K562 (cell line): ENCODE results near the gene CDC42EP5. TPM values are rescaled to one million over a fixed set of nuclear protein-coding genes. Genes with fewer than 3 reads are reported as not detected.
A peak's percentile ranks its signal among the peaks of the same experiment; 100 is the strongest.

Experiments used
- CREB3L1 ChIP-seq: fragments of 450-650 bp; IDR thresholded peaks from 2 replicates; pipeline ENCODE4 v1.6.1; 2014; ENCODE audit warnings: low read depth, mild to moderate bottlenecking, moderate library complexity, borderline replicate concordance
- CREM ChIP-seq: IDR thresholded peaks from 2 replicates; pipeline ENCODE4 v1.6.1; 2014; ENCODE audit warnings: antibody characterized with exemption, low read depth
- FOXK2 ChIP-seq, 2 experiments: fragments of 450-650 bp; IDR thresholded peaks in 1 of 2; conservative IDR thresholded peaks in 1 of 2; 2 replicates each; pipeline ENCODE4 v1.6.1; 2016; ENCODE audit warnings: low read depth in 2 of 2, mild to moderate bottlenecking in 1 of 2
- FOXM1 ChIP-seq, 2 experiments: fragments of 450-650 bp in 1 of 2; sonication (generic) in 1 of 2; formaldehyde crosslinking in 1 of 2; IDR thresholded peaks; 2 replicates each; pipeline versions ENCODE4 v1.6.1 to v1.9.0; 2017 to 2022; ENCODE audit warnings: low read depth in 2 of 2, mild to moderate bottlenecking in 2 of 2, missing genetic modification reagents in 1 of 2, moderate library complexity in 1 of 2
- HLTF ChIP-seq: fragments of 450-650 bp; IDR thresholded peaks from 2 replicates; pipeline ENCODE4 v1.6.1; 2016
- HNRNPK ChIP-seq: fragments of 200-400 bp; formaldehyde crosslinking; IDR thresholded peaks from one replicate; pipeline ENCODE4 v1.6.1; 2018; ENCODE audit warnings: mild to moderate bottlenecking, low read depth, low read length; ENCODE audit not compliant: poor library complexity, severe bottlenecking
- KLF13 ChIP-seq: fragments of 450-650 bp; IDR thresholded peaks from 2 replicates; pipeline ENCODE4 v1.6.1; 2016; ENCODE audit warnings: missing genetic modification characterization, low read depth, mild to moderate bottlenecking, missing compliant biosample characterization, moderate library complexity, borderline replicate concordance
- MAZ ChIP-seq, 2 experiments: fragments of 450-650 bp in 1 of 2; sonication (generic) in 1 of 2; formaldehyde crosslinking; IDR thresholded peaks in 1 of 2; conservative IDR thresholded peaks in 1 of 2; 2 replicates each; pipeline versions ENCODE4 v1.4.0 to v1.5.0; 2020; ENCODE audit warnings: mild to moderate bottlenecking in 1 of 2, missing genetic modification reagents in 1 of 2
- RB1 ChIP-seq: fragments of 450-650 bp; IDR thresholded peaks from 2 replicates; pipeline ENCODE4 v1.6.1; 2017; ENCODE audit warnings: low read depth, mild to moderate bottlenecking
- SREBF1 ChIP-seq: fragments of 150-350 bp; IDR thresholded peaks from 2 replicates; pipeline ENCODE4 v1.6.1; 2014; ENCODE audit warnings: antibody characterized with exemption, low read depth, low read length, borderline replicate concordance
- TCF7 ChIP-seq: sonication (generic); IDR thresholded peaks from 2 replicates; pipeline ENCODE4 v1.6.1; 2016; ENCODE audit warnings: antibody characterized with exemption, borderline replicate concordance
- TEAD1 ChIP-seq, 2 experiments: fragments of 450-650 bp in 1 of 2; sonication (generic) in 1 of 2; formaldehyde crosslinking; IDR thresholded peaks; 2 replicates each; pipeline versions ENCODE4 v1.4.0 to v1.8.0; 2020 to 2022; ENCODE audit warnings: mild to moderate bottlenecking in 2 of 2, missing genetic modification reagents in 1 of 2
- TFAP4 ChIP-seq: sonication (generic); formaldehyde crosslinking; IDR thresholded peaks from 2 replicates; pipeline ENCODE4 v1.8.0; 2022; ENCODE audit warnings: missing genetic modification reagents, mild to moderate bottlenecking, moderate library complexity, borderline replicate concordance
- ZBTB1 ChIP-seq: sonication (generic); formaldehyde crosslinking; IDR thresholded peaks from 2 replicates; pipeline ENCODE4 v1.8.1; 2023; ENCODE audit warnings: missing genetic modification reagents, low read depth, mild to moderate bottlenecking, borderline replicate concordance
- ZNF511 ChIP-seq: sonication (generic); formaldehyde crosslinking; IDR thresholded peaks from 2 replicates; pipeline ENCODE4 v1.8.0; 2022; ENCODE audit warnings: mild to moderate bottlenecking, missing genetic modification reagents
- ZNF609 ChIP-seq: sonication (generic); formaldehyde crosslinking; IDR thresholded peaks from 2 replicates; pipeline ENCODE4 v1.8.1; 2023; ENCODE audit warnings: missing genetic modification reagents, mild to moderate bottlenecking, borderline replicate concordance
- ZNF717 ChIP-seq: fragments of 250-450 bp; sonication (Bioruptor Pico); IDR thresholded peaks from 2 replicates; pipeline ENCODE4 v1.5.0; 2021
- polyA plus RNA-seq, 8 experiments: library from polyadenylated mRNA; depleted of rRNA in 4 of 8; stranded (reverse) in 5 of 8; unstranded in 3 of 8; fragments of >200 nt; fragmentation: Nextera tagmentation in 2 of 8; fragmentation: Illumina TruSeq in 1 of 8; extraction: Ambion mirVana in 2 of 8; extraction: Trizol in 1 of 8; gene quantifications; 2 replicates each; pipeline versions ENCODE4 v1.2.1 to v1.2.3, GENCODE V29; 2011 to 2014; ENCODE audit warnings: inconsistent platforms in 1 of 8, missing spikeins in 1 of 8
- total RNA-seq, 7 experiments: library from RNA; depleted of rRNA in 6 of 7; stranded (reverse); fragments of >200 nt in 6 of 7; fragmentation: Illumina TruSeq in 2 of 7; extraction: Trizol in 2 of 7; gene quantifications; 2 replicates each; pipeline versions ENCODE4 v1.2.1 to v1.2.3, GENCODE V29; 2011 to 2021; ENCODE audit warnings: low replicate concordance in 1 of 7

Gene CDC42EP5
- total and polyA plus RNA-seq, 9 of the 15 experiments (the other 6 are each of a cell fraction or from before 2014, with no cell fraction given): 0.15 to 0.38 TPM; not detected in 7

GRCh38 chr19:54463531-54464043 is 9.5 kb downstream of the CDC42EP5 start, which contains the start of gene LENG9 (continued):
- TF ChIP-seq TFAP4 (CRISPR knock-in tag) (peak; percentile 45), FOXK2 (conservative IDR thresholded peaks at IDR 0.05 in 1 of 2, IDR thresholded peaks at IDR 0.05 in 1 of 2; ENCODE audit: low read depth in 2 of 2) (peak; percentile 86; a peak in 2 of 4 replicates), HLTF (no peak), ZNF511 (CRISPR knock-in tag) (peak; percentile 72; the same call in 1 of the 2 replicates), FOXM1 (IDR thresholded peaks at IDR 0.05; ENCODE audit: low read depth) (no peak), FOXM1 (CRISPR knock-in tag; IDR thresholded peaks at IDR 0.05; ENCODE audit: low read depth) (peak; percentile 28; the same call in 1 of the 2 replicates), CREB3L1 (0 out of 2 replicates have a peak, but pooled peaks have one; percentile 34), TEAD1 (CRISPR knock-in tag; IDR thresholded peaks at IDR 0.05) (peak in 1 of 2 experiments; percentile 29; a peak in 1 of 4 replicates), CREM (peak; percentile 46; the same call in 1 of the 2 replicates), ZNF717 (no peak), KLF13 (no peak), ZNF609 (CRISPR knock-in tag) (no peak), HNRNPK (no peak), RB1 (peak; percentile 43; the same call in 1 of the 2 replicates), MAZ (CRISPR knock-in tag; conservative IDR thresholded peaks at IDR 0.05 in 1 of 2, IDR thresholded peaks at IDR 0.05 in 1 of 2) (peak in 1 of 2 experiments; percentile 42; a peak in 2 of 4 replicates), TCF7 (0 out of 2 replicates have a peak, but pooled peaks have one; percentile 35), SREBF1 (no peak), ZBTB1 (peak; percentile 54; the same call in 1 of the 2 replicates)
